GM10248 (cell line): ENCODE data around the gene MGME1.
A peak's percentile ranks its signal among the peaks of the same experiment; 100 is the strongest.
"Not testable (repeated sequence)": the region's sequence is repeated elsewhere in the genome, so short reads cannot be mapped to it uniquely, and the experiment has no call there.

Experiments used
- CTCF ChIA-PET: fragments of 300-600 bp; sonication (Branson Sonifier 250); formaldehyde crosslinking; extraction: SDS; loops from one replicate; lab custom pipeline; 2021; ENCODE audit warnings: antibody characterized with exemption; lab: Yijun Ruan, JAX
- POLR2A ChIA-PET: fragments of 350-650 bp; sonication (Branson Sonifier 250); formaldehyde crosslinking; extraction: SDS; loops from one replicate; lab custom pipeline; 2020; ENCODE audit warnings: antibody characterized with exemption; lab: Yijun Ruan, JAX
- DNase-seq: peaks from one replicate; pipeline ENCODE4 v3.0.0; 2012; ENCODE audit errors: extremely low spot score
- CTCF ChIP-seq: IDR thresholded peaks from 2 replicates; pipeline ENCODE4 v1.5.1; 2012; ENCODE audit warnings: mild to moderate bottlenecking, low read depth; ENCODE audit errors: extremely low read depth, missing control alignments, control extremely low read depth

The MGME1 gene

GRCh38 chr20:18016772-18017171, 48.0 kb downstream of the MGME1 start:
- POLR2A ChIA-PET: interaction anchor here (0.6 kb wide), 1 partner anchor 1504 kb away, joined by 5 read pairs; no protein-coding TSS in a partner anchor
- no peak for TF ChIP-seq CTCF
- CTCF ChIA-PET: interaction anchor here (1.0 to 2.7 kb wide), 3 partner anchors 12 to 480 kb away, joined by 3 to 10 read pairs (median 6); no protein-coding TSS in a partner anchor
- no peak for DNase-seq

DNA sequence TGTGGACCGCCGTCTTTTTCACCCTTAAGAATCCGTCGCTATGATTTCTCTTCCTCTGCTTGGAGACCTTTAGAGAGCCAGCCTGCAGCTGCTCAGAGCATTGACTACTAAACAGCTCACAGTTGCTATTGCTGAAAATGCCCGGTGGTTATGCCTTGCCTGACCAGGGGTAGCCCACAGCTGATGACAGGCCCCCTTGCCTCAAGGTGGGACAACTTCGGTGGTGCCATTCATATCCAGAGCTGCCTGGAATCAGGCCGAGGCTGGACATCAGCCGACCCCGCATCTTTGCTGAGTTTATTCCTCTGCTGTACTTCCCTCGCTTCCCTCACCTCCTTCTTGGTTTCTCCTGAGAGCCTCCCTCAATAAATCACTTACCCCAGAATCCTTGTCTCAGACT, 49.3 kb downstream of the MGME1 start:
- ChIA-PET CTCF (interaction anchor here (1.0 to 2.7 kb wide), 6 partner anchors 11 to 481 kb away, joined by 3 to 10 read pairs (median 5); no protein-coding TSS in a partner anchor), POLR2A (no interaction called here)
- DNase-seq: no peak
- TF ChIP-seq CTCF: no peak

GRCh38 chr20:18019068-18019467, 50.2 kb downstream of the MGME1 start:
- CTCF ChIA-PET: interaction anchor here (0.9 to 2.7 kb wide), 5 partner anchors 12 to 506 kb away, joined by 3 to 10 read pairs (median 6); no protein-coding TSS in a partner anchor
- DNase-seq: peak; percentile 74
- TF ChIP-seq CTCF: peak; percentile 64
- POLR2A ChIA-PET: no interaction called here

DNA sequence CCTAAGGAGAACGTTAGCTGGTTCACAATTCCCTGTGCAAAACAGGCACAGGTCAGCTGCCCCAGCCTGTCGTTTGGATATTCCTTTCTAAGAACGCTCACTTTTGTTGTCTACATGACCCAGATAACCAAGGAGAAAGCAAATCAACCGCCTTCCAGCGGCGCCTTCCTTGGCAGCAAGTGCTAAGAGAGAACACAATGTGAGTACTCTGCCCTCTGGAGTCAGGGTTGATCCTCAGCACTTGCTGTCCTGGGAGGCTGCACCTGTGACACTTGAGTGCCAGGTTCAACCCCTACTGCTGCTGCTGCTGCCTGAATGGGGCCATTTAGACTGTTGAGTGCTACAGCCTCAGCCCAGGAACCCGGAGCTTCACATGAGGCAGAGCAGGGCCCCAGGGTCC, 52.1 kb downstream of the MGME1 start:
- DNase-seq: no peak
- POLR2A ChIA-PET: no interaction called here
- CTCF ChIA-PET: interaction anchor here (0.8 to 1.4 kb wide), 5 partner anchors 10 to 516 kb away, joined by 3 to 6 read pairs (median 3); no protein-coding TSS in a partner anchor
- no peak for TF ChIP-seq CTCF

DNA sequence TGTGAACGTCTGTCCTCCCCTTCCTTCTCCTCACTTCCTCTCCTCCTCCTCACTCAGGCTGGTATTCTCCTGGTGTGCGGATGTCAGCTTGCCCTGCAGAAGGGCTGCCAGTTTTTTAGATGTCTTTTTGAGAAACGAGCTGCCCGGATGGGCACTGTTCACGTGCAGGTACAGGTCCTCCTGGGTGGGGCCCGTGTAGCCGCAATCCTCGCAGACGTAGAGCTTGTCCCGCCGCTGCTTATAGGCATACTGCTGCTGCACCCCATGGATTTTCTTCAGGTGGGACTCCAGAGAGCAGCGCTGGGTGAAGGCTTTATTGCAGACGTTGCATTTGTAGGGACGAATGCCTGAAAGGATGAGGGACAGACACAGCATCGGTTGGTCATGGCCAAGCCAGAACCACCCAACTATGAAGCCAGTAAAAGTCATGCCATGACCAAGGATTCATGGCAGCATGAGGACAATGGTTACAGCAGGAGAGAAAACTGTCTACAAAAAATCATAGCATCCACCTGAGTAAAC, 55.8 kb downstream of the MGME1 start:
- ChIA-PET POLR2A (no interaction called here), CTCF (no interaction called here)

DNA sequence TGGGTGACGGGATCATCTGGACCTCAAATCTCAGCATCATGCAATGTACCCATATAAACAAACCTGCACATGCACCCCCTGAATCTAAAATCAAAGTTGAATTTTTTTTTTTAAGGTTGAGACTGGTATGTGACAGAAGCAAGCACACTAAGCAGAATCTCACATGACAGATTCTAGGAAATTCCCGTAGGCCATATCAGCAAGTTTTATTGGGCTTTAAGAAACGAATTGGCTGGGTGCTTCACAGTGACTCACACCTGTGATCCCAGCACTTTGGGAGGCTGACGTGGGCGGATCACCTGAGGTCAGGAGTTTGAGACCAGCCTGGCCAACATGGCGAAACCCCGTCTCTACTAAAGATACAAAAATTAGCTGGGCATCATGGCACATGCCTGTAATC, 58.2 kb downstream of the MGME1 start:
- DNase-seq, CTCF ChIA-PET, POLR2A ChIA-PET: not testable (repeated sequence)

More for the DNA sequence above, 55.8 kb downstream of the MGME1 start:
- TF ChIP-seq CTCF: no peak
- no peak for DNase-seq

DNA sequence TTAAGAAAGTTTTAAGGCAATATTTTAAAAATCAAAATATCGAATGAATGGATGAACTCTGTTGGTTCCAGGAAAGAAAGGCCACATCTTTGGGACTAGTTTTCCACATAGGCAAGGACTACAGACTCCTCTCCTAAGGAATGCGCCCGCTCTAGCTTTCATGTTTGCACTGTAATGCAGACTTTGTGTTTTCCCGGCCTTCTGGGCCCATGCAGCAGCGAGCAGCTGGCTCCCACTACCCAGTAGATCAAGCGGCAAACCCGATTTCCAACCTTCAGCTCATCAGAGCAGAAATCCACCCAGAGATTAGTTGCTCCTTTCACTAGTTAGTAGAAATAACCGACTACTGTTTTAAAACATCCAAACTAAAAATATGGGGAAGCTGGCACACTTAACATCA, 61.2 kb downstream of the MGME1 start:
- ChIA-PET CTCF (interaction anchor here (1.0 kb wide), 1 partner anchor 9 kb away, joined by 3 read pairs; no protein-coding TSS in a partner anchor), POLR2A (no interaction called here)
- TF ChIP-seq CTCF: no peak
- no peak for DNase-seq
